NCI-H2029 treated with DMSO at 0.1 percent for 48 hours (cell line): ENCODE results near the gene ZNF101.

Experiments
- DNase-seq: peaks from one replicate; lab custom pipeline; 2025; lab: John Stamatoyannopoulos, UW

ZNF101 gene

DNA sequence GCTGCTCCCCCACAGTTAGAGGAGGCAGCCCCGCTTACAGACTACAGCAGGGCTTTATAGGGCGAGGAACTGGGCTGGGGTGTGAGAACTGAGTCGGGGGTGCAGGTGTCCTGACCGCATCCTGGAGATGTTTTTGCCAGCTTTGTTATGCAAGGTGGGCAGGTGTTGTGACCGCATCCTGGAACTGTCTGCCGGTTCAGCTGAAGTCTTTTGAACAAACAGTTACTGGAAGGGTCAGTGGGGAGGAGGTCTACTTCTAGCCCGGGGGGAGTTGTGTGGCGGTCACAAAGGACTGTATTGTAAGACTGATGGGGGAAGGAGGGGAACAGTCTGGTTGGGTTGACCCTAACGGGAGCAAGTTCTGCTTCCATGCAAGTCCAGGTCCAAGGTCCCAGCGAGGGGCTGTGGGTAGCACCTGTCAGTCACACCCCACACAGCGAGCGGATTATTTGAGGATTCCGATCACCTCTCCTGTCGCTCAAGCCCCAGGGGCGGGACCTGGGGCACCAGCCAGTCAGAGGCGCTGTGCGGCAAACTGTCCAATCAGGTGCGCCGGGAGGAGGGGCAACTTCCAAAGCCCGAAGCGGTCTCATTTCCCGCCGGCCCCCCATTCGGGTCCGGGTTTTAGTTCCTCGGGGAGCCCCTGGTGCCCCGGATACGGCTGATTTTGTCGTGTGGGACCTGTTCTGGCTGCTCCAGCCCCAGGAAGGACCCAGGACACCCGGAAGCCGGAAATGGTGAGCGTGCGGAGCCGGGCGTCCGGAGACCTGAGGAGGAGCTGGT, at the start of gene ZNF101:
Gene ZNF101, plus strand, starts transcription at position 610 of the 783 bp plus-strand sequence. Its CDS starts 125 bp downstream, at position 735.
- DNase-seq: peak; percentile 74

DNA sequence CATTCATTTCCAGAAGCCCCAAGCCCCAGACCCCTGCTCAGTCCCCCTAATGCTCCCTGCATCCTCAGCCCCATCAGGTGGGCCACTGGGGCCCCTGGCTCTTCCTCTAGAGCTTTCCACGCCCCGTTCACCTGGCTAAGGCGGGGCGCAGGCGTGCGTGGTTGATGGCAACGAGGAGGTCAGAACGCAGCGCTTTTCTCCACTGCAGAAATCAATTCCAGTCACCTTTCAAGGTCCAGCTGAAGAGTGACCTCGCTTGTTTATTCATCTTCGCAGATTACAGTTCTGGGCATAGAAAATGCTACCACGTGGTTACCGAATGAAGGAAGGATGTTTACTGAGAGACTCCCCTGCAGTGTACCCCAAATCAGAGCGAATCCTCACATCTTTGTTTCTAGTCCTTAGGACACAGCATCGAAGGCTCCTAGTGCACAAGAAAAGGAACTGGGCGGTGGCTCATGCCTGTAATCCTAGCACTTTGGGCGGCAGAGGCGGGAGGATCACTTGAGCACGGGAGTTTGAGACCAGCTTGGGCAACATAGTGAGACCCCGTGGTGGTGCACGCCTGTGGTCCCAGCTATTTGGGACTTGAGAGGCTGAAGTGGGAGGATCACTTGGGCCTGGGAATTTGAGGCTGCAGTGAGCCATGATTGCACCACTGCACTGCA, 49.3 kb upstream of the ZNF101 start:
- DNase-seq: no peak

DNA sequence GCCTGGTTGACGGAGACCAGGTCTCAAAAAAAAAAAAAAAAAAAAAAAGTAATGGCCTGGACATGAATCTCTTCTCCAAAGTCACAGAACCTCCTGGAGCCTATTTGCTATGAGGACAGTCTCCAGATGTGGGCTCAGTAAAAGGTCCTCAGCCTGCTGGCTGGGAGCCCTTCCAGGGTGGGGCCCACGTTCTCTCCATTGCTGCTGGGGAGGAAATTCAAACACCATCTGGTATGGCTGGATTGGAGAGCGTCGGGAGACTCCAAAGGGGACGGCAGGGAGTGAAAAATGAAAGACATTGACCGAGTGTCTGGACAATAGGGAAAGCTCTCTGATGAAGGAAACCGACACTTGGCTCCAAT, 48.8 kb upstream of the ZNF101 start:
- DNase-seq: no peak

DNA sequence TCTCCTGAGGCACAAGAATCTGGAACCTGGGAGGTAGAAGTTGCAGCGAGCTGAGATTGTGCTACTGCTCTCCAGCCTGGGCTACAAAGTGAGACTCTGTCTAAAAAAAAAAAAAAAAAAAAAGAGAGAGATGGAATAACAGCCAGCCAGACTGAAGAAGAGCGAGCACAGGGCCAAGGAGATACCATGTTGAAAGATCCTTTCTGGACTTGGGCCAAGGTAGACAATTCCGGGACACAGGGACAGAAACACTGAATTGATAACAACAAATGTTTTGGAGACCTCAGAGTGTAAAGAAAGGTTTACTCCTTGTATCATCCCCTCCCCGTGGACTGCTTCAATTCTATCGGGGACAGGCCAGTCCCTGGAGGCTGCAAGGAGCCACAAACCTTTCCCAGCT, 45.3 kb upstream of the ZNF101 start:
- no peak for DNase-seq

DNA sequence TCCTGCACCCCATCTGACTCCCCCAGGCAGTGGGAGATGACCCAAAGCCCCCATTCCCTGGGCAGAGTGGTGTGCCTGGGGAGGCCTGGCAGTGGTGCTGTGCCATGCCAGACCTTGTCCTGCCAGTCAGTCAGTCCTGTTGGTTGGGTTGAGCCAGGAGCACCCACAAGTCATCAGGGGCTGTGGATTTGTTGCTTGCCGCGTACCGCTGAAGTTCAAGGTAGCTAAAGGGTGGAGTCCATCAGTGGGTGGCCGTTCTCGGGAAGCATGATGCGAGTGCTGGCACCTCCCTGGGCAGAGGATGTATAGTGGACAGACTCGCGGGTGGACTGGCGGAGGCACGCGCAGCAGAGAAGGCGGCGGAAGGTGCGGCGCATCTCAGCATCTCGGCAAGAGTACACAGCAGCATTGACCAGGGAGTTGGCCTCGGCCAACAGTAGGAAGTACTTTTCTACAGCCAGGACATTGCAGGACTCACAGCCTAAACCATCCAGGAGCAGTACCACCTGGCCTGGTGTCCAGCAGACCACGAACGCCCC, 44.5 kb upstream of the ZNF101 start:
- DNase-seq: no peak

DNA sequence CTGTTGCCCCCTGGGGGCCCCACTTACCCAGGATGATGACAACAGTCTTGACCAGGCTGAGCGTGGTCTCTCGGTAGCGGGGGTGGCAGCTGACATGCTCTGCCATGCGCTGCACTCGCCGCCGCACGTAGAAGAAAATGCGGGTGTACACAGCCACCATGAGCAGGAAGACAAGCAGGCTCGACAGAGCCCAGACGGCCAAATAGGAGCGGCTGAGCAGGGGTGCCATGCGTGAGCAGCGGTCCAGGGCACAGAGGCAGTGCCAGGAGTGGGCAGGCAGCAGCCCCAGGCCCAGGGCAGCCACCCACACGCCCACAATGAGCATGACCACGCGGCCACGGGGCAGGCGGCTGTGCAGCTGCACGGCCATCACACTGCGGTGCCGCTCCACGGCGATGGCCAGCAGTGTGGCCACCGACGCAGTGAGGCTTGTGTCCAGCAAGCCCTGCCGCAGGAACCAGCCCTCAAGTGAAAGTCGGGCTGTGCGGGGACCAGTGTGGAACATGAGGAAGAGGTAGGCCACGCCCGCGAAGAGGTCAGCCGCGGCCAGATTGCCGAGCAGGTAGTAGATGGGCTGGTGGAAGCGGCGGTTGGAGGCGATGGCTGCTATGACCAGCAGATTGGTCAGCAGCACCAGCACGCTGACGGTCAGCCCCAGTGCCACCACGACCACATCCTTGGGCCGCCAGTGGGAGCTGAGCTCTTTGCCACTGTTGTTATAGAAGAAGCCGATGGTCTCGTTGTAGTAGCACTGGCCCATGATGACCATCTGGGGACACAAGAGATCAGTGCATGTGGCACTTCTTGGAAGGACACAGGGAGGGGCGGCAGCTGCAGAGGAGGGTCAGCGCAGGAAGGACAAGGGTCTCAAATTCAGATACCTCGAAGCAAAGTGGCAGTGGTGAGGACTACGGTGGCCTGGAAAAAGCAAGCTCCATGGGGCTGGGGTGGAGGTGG, 41.8 kb upstream of the ZNF101 start:
- DNase-seq: no peak

DNA sequence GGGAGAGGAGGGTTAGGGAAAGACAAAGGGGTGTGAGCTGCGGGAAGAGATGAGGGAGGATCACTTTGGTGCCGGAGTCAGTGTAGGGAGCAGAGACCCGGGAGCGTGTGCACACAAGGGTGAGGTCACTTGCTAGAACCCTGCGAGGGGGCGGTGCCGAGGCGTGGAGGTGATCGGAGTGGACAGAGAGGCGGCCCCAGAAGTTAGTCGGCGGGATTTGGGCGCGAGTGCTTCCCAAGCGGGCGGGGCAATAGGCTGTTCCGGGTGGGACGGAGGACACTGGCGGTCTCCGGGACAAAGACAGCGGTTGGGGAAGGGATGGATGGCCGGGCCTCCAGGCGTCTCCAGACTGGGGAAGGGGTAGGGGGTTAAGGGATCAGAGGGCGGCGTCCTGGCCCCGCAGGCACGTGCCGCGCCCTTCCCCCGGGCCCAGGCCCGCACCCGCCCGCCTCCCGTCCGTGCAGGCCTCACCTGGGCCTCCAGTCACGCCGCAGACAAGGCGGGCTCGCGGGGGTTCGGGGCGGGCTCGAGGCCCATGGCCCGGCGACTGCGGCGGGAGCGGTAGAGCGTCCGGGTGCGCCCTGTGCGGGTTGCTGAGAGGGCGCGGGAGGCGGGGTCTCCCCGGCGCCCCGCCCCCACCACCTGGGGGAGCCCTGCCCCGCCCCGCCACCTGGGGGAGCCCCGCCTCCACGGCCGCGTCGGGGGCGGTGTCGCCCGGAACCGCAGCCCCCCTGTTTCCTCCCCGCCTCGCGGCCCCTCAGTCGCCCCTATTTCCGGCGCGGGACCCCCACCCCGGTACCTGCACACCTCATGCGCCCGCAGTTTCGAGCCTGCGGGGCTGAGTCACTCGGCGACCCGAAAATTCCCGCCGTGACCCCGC, 40.8 kb upstream of the ZNF101 start, which contains the start of gene LPAR2:
Gene LPAR2, minus strand, starts transcription at position 600 of the 880 bp plus-strand sequence. CDS start 945 bp downstream, outside the sequence.
- no peak for DNase-seq

DNA sequence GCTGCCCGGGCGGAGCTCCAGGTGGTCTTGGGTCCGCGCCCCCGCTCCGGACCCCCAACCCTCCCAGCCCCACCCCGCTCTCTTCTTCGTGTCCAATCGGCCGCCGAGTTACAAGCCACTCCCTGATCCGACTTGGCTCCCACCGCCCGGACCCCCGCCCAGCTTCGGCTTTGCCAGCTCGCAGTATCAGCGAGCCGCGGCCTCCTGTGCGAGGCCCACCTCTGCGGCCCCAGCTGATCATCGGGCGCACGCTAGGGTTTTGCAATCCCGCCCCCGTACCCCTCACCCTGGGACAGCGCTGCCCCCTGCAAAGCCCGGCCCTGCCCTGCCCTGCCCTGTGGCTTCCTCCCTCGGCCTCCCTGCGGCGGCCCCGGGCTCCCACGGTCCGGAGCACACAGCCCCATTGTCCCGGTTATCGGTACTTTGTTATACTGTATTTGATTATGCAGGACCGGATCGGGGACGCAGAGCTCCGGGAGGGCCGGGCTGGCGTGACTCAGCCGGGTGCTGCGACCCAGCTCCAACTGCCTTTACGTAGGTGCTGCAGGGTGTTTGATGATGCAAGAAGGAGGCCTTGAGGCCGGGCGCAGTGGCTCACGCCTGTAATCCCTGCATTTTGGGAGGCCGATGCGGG, 40.0 kb upstream of the ZNF101 start:
- DNase-seq: no peak

DNA sequence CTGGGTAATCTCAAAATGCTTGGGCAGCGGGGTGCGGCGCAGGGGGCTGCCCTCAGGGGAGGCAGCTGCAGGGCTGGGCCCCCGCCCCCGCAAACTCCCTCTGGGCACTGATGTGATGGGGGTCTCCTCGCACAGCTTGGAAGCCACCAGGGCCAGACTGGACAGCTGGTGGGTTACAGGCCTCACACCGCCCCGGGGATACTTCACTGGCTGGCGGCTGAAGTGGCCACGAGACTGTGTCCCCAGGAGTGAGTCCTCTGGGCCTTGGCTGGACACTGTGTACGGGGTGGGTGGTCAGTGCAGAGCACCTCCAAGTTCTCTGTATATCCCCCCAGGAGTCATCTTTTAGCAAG, 38.6 kb upstream of the ZNF101 start:
- no peak for DNase-seq

DNA sequence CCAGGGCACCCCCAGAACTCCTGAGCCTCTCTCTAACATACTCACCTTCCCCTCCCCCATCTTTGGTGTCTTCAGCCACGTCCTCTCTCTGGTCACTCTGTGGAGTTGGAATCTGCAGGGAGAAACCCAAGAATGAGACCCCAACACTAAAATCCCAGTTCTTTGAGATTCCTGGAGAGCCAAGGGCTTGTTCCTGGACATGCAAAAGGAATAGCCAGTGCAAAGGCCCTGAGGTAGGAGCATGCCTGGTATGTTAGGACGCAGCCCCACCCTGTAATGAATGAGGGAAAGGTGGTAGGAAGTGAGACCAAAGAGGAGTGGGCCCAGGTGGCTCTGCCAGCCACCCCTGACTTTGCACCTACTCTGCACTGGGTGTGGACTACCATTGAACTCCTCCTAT, 38.2 kb upstream of the ZNF101 start:
- DNase-seq: no peak

DNA sequence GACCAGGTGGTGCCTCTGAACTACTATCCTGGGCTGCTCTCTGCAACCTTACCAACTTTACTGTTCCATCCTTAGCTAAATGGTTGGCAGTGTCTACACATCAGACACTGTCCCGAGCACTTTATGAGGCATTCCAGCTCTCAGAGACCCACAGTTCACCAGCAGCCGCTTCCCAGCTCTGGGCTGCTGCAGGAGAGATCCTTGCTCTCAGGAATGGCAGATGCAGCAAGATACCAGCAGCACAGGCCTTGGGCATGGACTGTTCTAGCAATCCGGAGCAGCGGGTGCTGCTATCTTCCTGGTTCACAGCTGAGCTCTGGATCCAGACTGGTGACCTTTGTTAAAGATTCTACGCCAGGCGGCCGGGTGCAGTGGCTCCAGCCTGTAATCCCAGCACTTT, 37.3 kb upstream of the ZNF101 start:
- no peak for DNase-seq

DNA sequence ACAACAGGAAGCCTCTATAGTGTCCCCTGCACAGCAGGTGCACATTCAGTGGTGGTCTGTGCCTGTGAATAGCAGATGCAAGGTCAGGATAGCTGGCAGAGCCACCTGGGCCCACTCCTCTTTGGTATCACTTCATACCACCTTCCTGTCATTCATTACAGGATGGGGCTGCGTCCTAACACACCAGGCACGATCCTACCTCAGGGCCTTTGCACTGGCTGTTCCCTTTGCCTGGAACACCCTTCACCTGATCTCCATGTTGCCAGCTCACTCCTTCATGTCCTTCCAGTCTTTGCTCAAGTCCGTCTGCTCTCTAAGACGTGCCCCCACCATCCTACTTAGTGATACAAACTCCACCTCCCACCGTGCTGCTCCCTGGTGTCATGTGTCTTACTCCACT, 36.0 kb upstream of the ZNF101 start:
- no peak for DNase-seq

DNA sequence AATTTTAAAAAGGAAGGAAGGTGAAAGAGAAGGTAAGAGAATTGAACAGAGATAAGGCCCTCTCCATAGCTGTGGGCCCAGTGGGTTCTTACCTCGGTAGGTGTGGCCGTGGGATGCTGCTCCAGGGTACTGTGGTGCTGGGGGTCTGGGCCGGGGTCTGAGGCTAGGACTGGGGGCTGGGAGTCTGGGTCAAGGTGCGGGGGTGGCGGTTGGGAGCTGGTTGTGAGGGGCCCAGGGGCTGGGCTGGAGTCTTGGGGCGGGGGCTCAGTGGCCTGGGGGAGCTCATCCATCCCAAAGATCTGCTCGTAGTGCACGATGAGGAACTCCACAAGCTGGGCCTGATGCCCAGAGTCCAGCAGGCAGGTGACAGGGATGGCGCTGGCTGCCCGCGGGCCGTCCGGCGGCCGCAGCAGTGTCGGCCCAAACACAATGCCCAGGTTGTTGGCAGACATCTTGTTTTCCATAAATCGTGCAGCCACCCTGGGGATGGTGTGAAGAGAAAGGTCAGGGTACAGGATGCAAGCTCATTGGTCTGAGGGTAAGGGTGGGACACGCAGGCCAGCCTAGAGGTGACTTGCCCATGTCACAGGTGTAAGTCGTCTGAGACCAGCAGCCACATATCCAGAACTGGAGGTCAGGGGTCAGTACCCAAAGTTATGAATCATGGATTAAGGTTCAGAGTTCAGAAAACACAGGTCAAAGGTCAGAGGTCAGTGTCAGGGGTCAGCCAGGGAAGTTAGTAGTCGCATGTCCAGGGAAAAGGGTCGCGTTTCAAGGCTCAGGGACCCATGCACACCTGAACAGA, 34.7 kb upstream of the ZNF101 start:
- DNase-seq: no peak

DNA sequence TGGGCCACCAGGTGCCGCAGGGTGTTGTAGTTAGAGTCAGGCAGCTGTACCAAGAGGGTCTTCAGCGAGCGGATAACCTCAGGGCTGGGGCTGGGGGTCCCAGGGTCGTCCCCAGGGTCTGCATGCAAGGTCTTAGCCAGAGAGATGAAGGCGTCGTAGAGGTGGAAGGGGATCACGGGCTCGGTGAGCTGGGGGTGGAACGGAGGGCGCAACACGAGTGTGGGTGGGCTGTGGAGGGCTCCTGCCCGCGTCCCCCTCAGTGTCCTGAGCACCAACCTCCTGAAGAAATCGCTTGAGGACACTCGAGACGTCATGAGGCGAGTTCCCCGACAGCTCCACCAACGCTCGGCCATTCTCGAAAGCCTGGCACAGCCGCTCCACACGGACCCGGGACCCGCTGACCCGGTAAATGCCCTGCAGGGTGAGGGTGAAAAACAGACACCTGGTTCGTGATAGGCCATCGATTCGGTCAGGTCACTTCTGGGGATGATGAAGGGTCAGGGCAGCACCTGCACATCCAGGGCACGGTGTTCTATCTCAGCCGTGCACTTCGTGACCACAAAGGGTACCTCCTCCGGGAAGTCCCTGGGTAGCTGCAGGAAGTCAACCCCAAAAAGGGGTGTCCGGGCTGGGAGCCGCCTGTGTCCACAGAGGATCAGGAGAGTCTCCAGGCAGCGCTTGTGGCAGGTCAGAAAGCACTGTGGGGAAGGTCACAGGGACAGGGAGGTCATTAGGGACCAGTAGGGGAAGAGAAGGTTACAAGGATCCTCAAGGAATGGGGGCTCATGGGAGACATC, 33.9 kb upstream of the ZNF101 start:
- no peak for DNase-seq

DNA sequence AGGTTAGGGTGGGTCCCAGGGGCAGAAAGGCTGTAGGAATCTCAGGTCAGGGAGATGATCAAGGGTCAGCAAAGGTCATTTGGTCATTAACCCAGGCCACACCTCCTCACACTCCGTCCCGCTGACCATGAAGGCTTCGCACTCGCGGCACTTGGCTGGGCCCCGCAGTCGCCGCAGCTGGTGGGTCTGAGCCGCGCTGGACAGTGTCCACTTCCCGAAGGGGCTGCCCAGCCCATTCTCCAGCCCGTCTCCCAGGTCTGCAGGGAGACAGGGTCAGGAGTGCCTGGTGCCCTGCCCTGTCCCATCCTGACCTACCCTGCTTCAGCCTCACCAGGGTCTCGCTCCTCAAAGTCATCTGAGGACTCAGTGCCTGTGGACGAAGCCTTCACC, 33.3 kb upstream of the ZNF101 start:
- no peak for DNase-seq

DNA sequence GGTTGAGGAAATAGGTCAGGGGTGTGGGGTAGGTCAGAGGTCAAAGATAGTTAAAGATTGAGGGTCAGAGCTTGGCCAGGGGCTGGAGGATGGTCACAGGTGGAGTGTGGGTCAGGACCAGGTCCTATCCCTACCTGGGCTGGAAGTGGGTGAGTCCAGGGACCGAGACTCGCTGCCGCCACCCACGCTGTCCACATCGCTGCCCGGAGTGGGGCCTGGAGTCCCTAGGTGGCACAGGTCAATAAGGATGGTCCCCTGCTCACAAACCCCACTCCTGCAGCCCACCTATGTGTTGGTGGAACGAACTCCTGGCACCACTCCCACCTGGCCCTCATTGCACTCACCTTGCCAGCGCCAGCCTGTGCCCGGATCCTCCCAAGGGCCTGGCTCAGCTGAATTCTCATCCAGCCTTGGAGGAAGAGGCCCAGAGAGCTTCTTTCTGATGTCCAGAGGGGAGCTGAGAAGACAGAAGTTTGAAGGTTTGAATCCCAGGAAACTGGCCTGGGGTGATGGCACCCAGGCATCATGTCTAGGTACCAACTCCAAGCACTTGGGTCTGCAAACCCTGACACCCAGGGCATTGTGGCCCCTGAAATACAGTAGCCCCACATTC, 32.0 kb upstream of the ZNF101 start:
- no peak for DNase-seq

DNA sequence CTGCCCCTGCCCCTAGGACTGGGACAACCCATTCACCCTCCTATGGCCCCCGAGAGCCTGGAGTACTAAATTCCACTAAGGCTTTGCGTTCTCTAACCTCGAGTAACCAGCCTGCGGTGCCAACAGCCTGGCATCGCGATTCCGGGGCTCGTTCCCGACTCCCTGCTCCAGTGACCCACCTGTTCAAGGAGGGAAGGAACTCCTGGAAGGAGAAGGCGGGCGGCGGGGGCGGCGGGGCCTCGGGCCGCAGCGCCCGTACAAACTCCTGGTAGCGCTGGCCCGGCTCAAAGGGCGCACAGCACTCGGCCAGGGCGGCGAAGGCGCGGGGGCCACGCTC, 31.5 kb upstream of the ZNF101 start:
- DNase-seq: no peak

DNA sequence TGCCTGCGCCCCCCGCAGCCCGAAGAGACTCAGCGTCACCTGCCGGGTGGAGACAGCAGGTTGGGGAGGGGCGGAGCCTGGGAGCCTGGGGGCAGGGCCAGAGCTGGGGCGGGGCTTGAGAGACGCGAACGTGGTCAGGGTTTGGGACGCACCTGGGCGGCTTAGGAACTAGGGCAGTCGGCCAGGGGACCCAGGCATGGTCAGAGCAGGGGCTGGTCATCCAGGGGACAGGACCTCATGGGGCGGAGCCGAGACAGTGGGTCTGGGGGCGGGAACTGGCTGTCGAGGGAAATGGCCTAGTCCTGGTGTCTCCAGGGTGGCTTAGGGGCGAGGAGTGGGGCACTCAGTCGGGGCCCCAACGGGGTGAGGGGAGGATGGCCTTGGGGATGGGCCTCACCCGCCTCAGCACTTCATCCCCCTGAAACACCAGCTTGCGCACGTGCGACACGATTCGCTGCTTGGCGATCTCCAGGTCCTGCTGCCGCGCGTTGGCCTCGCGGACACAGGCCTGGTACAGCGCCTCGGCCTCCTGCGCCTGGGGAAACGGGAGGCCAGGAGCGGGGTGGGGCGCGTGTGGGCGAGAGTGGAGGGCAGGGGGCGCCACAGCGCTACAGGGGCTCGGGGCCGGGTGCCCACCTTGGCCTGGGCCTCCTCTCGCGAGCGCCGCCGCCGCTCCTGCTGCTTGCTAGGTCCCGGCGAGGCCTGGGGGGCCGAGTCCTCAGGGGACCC, 31.0 kb upstream of the ZNF101 start:
- no peak for DNase-seq
